H9 (cell line): ENCODE results near the gene CPAMD8. TPM values are rescaled to one million over a fixed set of nuclear protein-coding genes. Genes with fewer than 3 reads are reported as not detected.

ENCODE experiments used
- DNase-seq: peaks from one replicate; pipeline ENCODE4 v3.0.0-alpha.2; 2017
- H2AFZ ChIP-seq: one replicate; pipeline ENCODE4 v1.6.1; 2013; ENCODE audit warnings: mild to moderate bottlenecking, low read length, control low read depth, moderate library complexity
- H2AK5ac ChIP-seq: 2 replicates; pipeline ENCODE4 v1.6.1; 2013; ENCODE audit warnings: low read length, control low read depth, mixed read lengths; ENCODE audit not compliant: insufficient read length
- H2BK120ac ChIP-seq: one replicate; pipeline ENCODE4 v1.6.1; 2013; ENCODE audit warnings: low read depth, mild to moderate bottlenecking, low read length, control low read depth, inconsistent platforms; ENCODE audit not compliant: poor library complexity, severe bottlenecking
- H2BK12ac ChIP-seq: 2 replicates; pipeline ENCODE4 v1.6.1; 2013; ENCODE audit warnings: low read length, control low read depth, mixed read lengths, low read depth; ENCODE audit not compliant: insufficient read length
- H2BK15ac ChIP-seq: 2 replicates; pipeline ENCODE4 v1.6.1; 2013; ENCODE audit warnings: low read depth, low read length, control low read depth
- H2BK20ac ChIP-seq: one replicate; pipeline ENCODE4 v1.6.1; 2013; ENCODE audit warnings: low read depth, mild to moderate bottlenecking, low read length, control low read depth, inconsistent platforms; ENCODE audit not compliant: poor library complexity, severe bottlenecking
- H2BK5ac ChIP-seq: 2 replicates; pipeline ENCODE4 v1.6.1; 2013; ENCODE audit warnings: low read length, control low read depth, mixed read lengths; ENCODE audit not compliant: insufficient read length
- H3K14ac ChIP-seq: 2 replicates; pipeline ENCODE4 v1.6.1; 2013; ENCODE audit warnings: low read length, control low read depth; ENCODE audit not compliant: insufficient read depth
- H3K18ac ChIP-seq: 2 replicates; pipeline ENCODE4 v1.6.1; 2013; ENCODE audit warnings: low read depth, mild to moderate bottlenecking, mixed read lengths, low read length, control low read depth; ENCODE audit not compliant: insufficient read length
- H3K23ac ChIP-seq: 2 replicates; pipeline ENCODE4 v1.6.1; 2013; ENCODE audit warnings: low read length, control low read depth, mixed read lengths, low read depth; ENCODE audit not compliant: insufficient read length
- H3K23me2 ChIP-seq: 2 replicates; pipeline ENCODE4 v1.6.1; 2013; ENCODE audit warnings: low read depth, mild to moderate bottlenecking, mixed read lengths, low read length, control low read depth; ENCODE audit not compliant: insufficient read length, poor library complexity, severe bottlenecking
- H3K27ac ChIP-seq: 2 replicates; pipeline ENCODE4 v1.5.1; 2013; ENCODE audit warnings: low read length, control low read depth, mixed read lengths, low read depth; ENCODE audit not compliant: insufficient read length
- H3K27me3 ChIP-seq: 2 replicates; pipeline ENCODE4 v1.6.1; 2013; ENCODE audit warnings: low read length, control low read depth, inconsistent platforms; ENCODE audit not compliant: insufficient read depth
- H3K4ac ChIP-seq: 2 replicates; pipeline ENCODE4 v1.6.1; 2013; ENCODE audit warnings: low read depth, mild to moderate bottlenecking, control low read depth, inconsistent platforms, low read length, moderate library complexity
- H3K4me1 ChIP-seq: 2 replicates; pipeline ENCODE4 v1.6.1; 2013; ENCODE audit warnings: low read length, control low read depth, inconsistent platforms; ENCODE audit not compliant: insufficient read depth
- H3K4me2 ChIP-seq: 2 replicates; pipeline ENCODE4 v1.6.1; 2013; ENCODE audit warnings: low read length, control low read depth, mixed read lengths; ENCODE audit not compliant: insufficient read length, insufficient read depth
- H3K56ac ChIP-seq: 2 replicates; pipeline ENCODE4 v1.6.1; 2013; ENCODE audit warnings: low read depth, mild to moderate bottlenecking, mixed read lengths, low read length, control low read depth; ENCODE audit not compliant: insufficient read length
- H3K79me1 ChIP-seq: 2 replicates; pipeline ENCODE4 v1.6.1; 2013; ENCODE audit warnings: low read depth, mild to moderate bottlenecking, moderate library complexity, low read length, control low read depth, inconsistent platforms; ENCODE audit not compliant: insufficient read depth, poor library complexity, severe bottlenecking
- H3K79me2 ChIP-seq: 2 replicates; pipeline ENCODE4 v1.6.1; 2013; ENCODE audit warnings: low read length, control low read depth, inconsistent platforms; ENCODE audit not compliant: insufficient read depth
- H3K9ac ChIP-seq: 2 replicates; pipeline ENCODE4 v1.6.1; 2013; ENCODE audit warnings: low read length, control low read depth, mixed read lengths; ENCODE audit not compliant: insufficient read length; ENCODE audit errors: extremely low read depth
- H3K9me3 ChIP-seq: one replicate; pipeline ENCODE4 v1.6.1; 2013; ENCODE audit warnings: low read depth, low read length, inconsistent platforms; ENCODE audit not compliant: control insufficient read depth
- H3T11ph ChIP-seq: one replicate; pipeline ENCODE4 v1.6.1; 2013; ENCODE audit warnings: mild to moderate bottlenecking, low read length, control low read depth, inconsistent platforms
- H4K20me1 ChIP-seq: one replicate; pipeline ENCODE4 v1.6.1; 2013; ENCODE audit not compliant: control insufficient read depth, insufficient read length, insufficient read depth
- H4K5ac ChIP-seq: 2 replicates; pipeline ENCODE4 v1.6.1; 2013; ENCODE audit warnings: low read depth, mild to moderate bottlenecking, mixed read lengths, low read length, control low read depth; ENCODE audit not compliant: insufficient read length
- H4K8ac ChIP-seq: replicated peaks from 2 replicates; pipeline ENCODE4 v1.6.1; 2013; ENCODE audit warnings: low read length, control low read depth, mixed read lengths, low read depth; ENCODE audit not compliant: insufficient read length
- H4K91ac ChIP-seq: 2 replicates; pipeline ENCODE4 v1.6.1; 2013; ENCODE audit warnings: low read depth, mild to moderate bottlenecking, moderate library complexity, mixed read lengths, low read length, control low read depth; ENCODE audit not compliant: insufficient read length
- H3K27ac Mint-ChIP-seq, 3 experiments: 2 replicates in 2 of 3; 3 replicates in 1 of 3; pipeline ENCODE4 v1.8.0; 2020 to 2021; ENCODE audit warnings: mixed read lengths in 3 of 3, mild to moderate bottlenecking in 1 of 3, moderate library complexity in 1 of 3
- H3K27me3 Mint-ChIP-seq: 2 replicates; pipeline ENCODE4 v1.8.0; 2021; ENCODE audit warnings: low read depth, mild to moderate bottlenecking, moderate library complexity, mixed read lengths
- H3K36me3 Mint-ChIP-seq, 3 experiments: 2 replicates in 2 of 3; 3 replicates in 1 of 3; pipeline ENCODE4 v1.8.0; 2020 to 2021; ENCODE audit warnings: low read depth in 3 of 3, mixed read lengths in 3 of 3; ENCODE audit not compliant: insufficient read depth in 1 of 3
- H3K4me1 Mint-ChIP-seq, 2 experiments: 2 replicates each; pipeline ENCODE4 v1.8.0; 2020; ENCODE audit warnings: mixed read lengths in 2 of 2
- H3K4me3 Mint-ChIP-seq, 2 experiments: 2 replicates in 1 of 2; 3 replicates in 1 of 2; pipeline ENCODE4 v1.8.0; 2020 to 2021; ENCODE audit warnings: mild to moderate bottlenecking in 2 of 2, mixed read lengths in 2 of 2, moderate library complexity in 1 of 2
- H3K9me3 Mint-ChIP-seq, 2 experiments: 2 replicates in 1 of 2; 3 replicates in 1 of 2; pipeline ENCODE4 v1.8.0; 2020; ENCODE audit warnings: mild to moderate bottlenecking in 2 of 2, mixed read lengths in 2 of 2, moderate library complexity in 1 of 2
- WGBS: extraction: QIAGEN DNeasy Blood & Tissue Kit; methylation state at CpG from one replicate; pipeline ENCODE4 v1.1.7; 2013; ENCODE audit warnings: missing lambda C conversion rate, low lambda C conversion rate, mixed read lengths; ENCODE audit not compliant: insufficient read length; ENCODE audit errors: extremely low coverage; 5-methylcytosine and 5-hydroxymethylcytosine counted together
- total RNA-seq: library from RNA; stranded (reverse); gene quantifications from 2 replicates; pipeline ENCODE4 v1.2.1, GENCODE V29; 2021
- TF ChIP-seq, protein P1 (sequence below): fragments of 200-600 bp; sonication (generic); conservative IDR thresholded peaks from 3 replicates; pipeline ENCODE4 v1.8.0; 2021; ENCODE audit warnings: antibody characterized with exemption, mild to moderate bottlenecking

Gene CPAMD8
- total RNA-seq, 1 experiment from 2014 or later, result 12.0 TPM

DNA sequence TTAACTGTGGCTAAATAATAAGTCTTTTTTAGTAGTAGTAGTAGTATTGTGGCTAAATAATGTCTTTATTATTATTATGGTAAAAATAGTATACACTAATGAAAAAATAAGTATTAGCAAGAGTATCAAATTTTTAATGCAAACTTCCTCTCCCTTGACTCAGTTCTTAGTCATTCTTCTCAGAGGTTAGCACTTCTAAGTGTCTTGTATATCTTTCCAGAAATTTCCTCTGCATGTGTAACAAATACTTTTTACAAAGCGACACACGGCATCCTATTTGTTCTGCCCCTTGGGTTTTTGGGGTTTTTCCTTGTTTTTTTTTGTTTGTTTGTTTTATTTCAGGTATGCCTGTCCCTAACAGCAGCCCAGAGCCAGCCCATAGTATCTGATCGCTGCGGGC is 176.5 kb downstream of the CPAMD8 start:
- no peak overlapping the region for H2AK5ac ChIP-seq
- H3K4me1 ChIP-seq, result no peaks in the 10 kb centered on the region
- H2BK15ac ChIP-seq, result no peak overlapping the region
- H3K4me2 ChIP-seq, result no peak overlapping the region
- no peak overlapping the region for H3K4ac ChIP-seq
- no peak overlapping the region for H3K56ac ChIP-seq
- no peak for DNase-seq
- H3K23me2 ChIP-seq, result no peaks in the 10 kb centered on the region
- H3K79me1 ChIP-seq, result no peaks in the 10 kb centered on the region
- H2BK20ac ChIP-seq, result no peak overlapping the region
- H2BK120ac ChIP-seq, result no peak overlapping the region
- H3K27me3 ChIP-seq, result no peaks in the 10 kb centered on the region
- TF ChIP-seq, protein P1, sequence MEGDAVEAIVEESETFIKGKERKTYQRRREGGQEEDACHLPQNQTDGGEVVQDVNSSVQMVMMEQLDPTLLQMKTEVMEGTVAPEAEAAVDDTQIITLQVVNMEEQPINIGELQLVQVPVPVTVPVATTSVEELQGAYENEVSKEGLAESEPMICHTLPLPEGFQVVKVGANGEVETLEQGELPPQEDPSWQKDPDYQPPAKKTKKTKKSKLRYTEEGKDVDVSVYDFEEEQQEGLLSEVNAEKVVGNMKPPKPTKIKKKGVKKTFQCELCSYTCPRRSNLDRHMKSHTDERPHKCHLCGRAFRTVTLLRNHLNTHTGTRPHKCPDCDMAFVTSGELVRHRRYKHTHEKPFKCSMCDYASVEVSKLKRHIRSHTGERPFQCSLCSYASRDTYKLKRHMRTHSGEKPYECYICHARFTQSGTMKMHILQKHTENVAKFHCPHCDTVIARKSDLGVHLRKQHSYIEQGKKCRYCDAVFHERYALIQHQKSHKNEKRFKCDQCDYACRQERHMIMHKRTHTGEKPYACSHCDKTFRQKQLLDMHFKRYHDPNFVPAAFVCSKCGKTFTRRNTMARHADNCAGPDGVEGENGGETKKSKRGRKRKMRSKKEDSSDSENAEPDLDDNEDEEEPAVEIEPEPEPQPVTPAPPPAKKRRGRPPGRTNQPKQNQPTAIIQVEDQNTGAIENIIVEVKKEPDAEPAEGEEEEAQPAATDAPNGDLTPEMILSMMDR, result no peak
- H3K14ac ChIP-seq, result no peak overlapping the region
- no peak overlapping the region for H3K4me3 Mint-ChIP-seq
- H3K27me3 Mint-ChIP-seq, result no peaks in the 10 kb centered on the region
- no peak overlapping the region for H4K5ac ChIP-seq
- H4K8ac ChIP-seq, result no peak overlapping the region
- H3K27ac Mint-ChIP-seq, result no peak overlapping the region
- WGBS, result no CpG with 5 or more reads among the region's 4 CpGs
- H3K9me3 Mint-ChIP-seq, result no peaks in the 10 kb centered on the region
- no peaks in the 10 kb centered on the region for H3K9me3 ChIP-seq
- H3K18ac ChIP-seq, result no peak overlapping the region
- H2BK5ac ChIP-seq, result no peak overlapping the region
- no peaks in the 10 kb centered on the region for H4K20me1 ChIP-seq
- no peak overlapping the region for H2BK12ac ChIP-seq
- peaks cover 50 to 92% (median 86%) of the 10 kb centered on the region in 3 experiments; a peak in 6 of 7 replicates for H3K36me3 Mint-ChIP-seq
- H3K23ac ChIP-seq, result no peak overlapping the region
- H3K27ac ChIP-seq, result no peak overlapping the region
- no peaks in the 10 kb centered on the region for H3K79me2 ChIP-seq
- no peak overlapping the region for H3T11ph ChIP-seq
- no peak overlapping the region for H4K91ac ChIP-seq
- H3K9ac ChIP-seq, result no peak overlapping the region
- no peak overlapping the region for H2AFZ ChIP-seq
- H3K4me1 Mint-ChIP-seq, result no peaks in the 10 kb centered on the region
